HG03520 (cell line): ENCODE results near the gene EPHB1.

Experiments used
- ATAC-seq: cut with Tn5 transposase; IDR thresholded peaks from one replicate; pipeline ENCODE4 v1.9.1; 2021; ENCODE audit warnings: mild to moderate bottlenecking, moderate library complexity; ENCODE audit not compliant: unreplicated experiment

EPHB1 gene

GRCh38 chr3:134877788-134878187 lies 82.7 kb downstream of the EPHB1 start:
- ATAC-seq = no peak

- no peak for ATAC-seq
Measured at GRCh38 chr3:134879990-134880389, 84.9 kb downstream of the EPHB1 start.

GRCh38 chr3:134880431-134880830 lies 85.4 kb downstream of the EPHB1 start:
- ATAC-seq = no peak

GRCh38 chr3:134881305-134881704 lies 86.2 kb downstream of the EPHB1 start:
- no peak for ATAC-seq

GRCh38 chr3:134883697-134884385 lies 88.8 kb downstream of the EPHB1 start:
- ATAC-seq = no peak

GRCh38 chr3:134885877-134886621 lies 91.0 kb downstream of the EPHB1 start:
- peak; percentile 87 for ATAC-seq

- ATAC-seq = no peak
Measured at GRCh38 chr3:134886991-134887390, 91.9 kb downstream of the EPHB1 start.

- no peak for ATAC-seq
Measured at GRCh38 chr3:134887536-134887935, 92.5 kb downstream of the EPHB1 start.

- no peak for ATAC-seq
Measured at GRCh38 chr3:134892326-134892725, 97.3 kb downstream of the EPHB1 start.

- ATAC-seq = no peak
Measured at GRCh38 chr3:134892761-134893160, 97.7 kb downstream of the EPHB1 start.

GRCh38 chr3:134894533-134894932 lies 99.5 kb downstream of the EPHB1 start:
- ATAC-seq = no peak

GRCh38 chr3:134895181-134895580 lies 100.1 kb downstream of the EPHB1 start:
- ATAC-seq = no peak

- ATAC-seq = no peak
Measured at GRCh38 chr3:134896141-134896540, 101.1 kb downstream of the EPHB1 start.

- ATAC-seq = no peak
Measured at GRCh38 chr3:134896696-134897095, 101.6 kb downstream of the EPHB1 start.

GRCh38 chr3:134897391-134898141 lies 102.5 kb downstream of the EPHB1 start:
- no peak for ATAC-seq

- no peak for ATAC-seq
Measured at GRCh38 chr3:134898181-134898754, 103.2 kb downstream of the EPHB1 start.

GRCh38 chr3:134899786-134900185 lies 104.7 kb downstream of the EPHB1 start:
- no peak for ATAC-seq

- ATAC-seq = no peak
Measured at GRCh38 chr3:134900482-134900881, 105.4 kb downstream of the EPHB1 start.

- ATAC-seq = no peak
Measured at GRCh38 chr3:134901461-134901860, 106.4 kb downstream of the EPHB1 start.

GRCh38 chr3:134903837-134904236 lies 108.8 kb downstream of the EPHB1 start:
- ATAC-seq = peak; percentile 32

- ATAC-seq = peak; percentile 92
Measured at GRCh38 chr3:134904241-134904771, 109.2 kb downstream of the EPHB1 start.
